CD14-positive monocyte (primary cell): Measurements from ENCODE around the gene PHYKPL. TPM values are rescaled to one million over a fixed set of nuclear protein-coding genes. Genes with fewer than 3 reads are reported as not detected.

Experiments
- DNase-seq, 3 donors: peaks; one replicate each; pipeline ENCODE4 v3.0.0-alpha.2; 2011 to 2022
- H2AFZ ChIP-seq: 2 replicates; pipeline ENCODE4 v1.6.0; 2012; ENCODE audit warnings: mild to moderate bottlenecking, low read depth, low read length, inconsistent platforms; ENCODE audit not compliant: insufficient read depth, poor library complexity, severe bottlenecking
- H3K27ac ChIP-seq, 2 donors: 1 replicate in 1 of 2; 2 replicates in 1 of 2; pipeline ENCODE4 v1.5.1; 2012 to 2013; ENCODE audit warnings: low read length in 2 of 2, control low read depth in 1 of 2, inconsistent platforms in 1 of 2, low read depth in 1 of 2, mild to moderate bottlenecking in 1 of 2
- H3K27me3 ChIP-seq, 2 donors: one replicate each; pipeline versions ENCODE4 v1.6.0 to v1.6.1; 2011 to 2013; ENCODE audit warnings: low read length in 2 of 2; ENCODE audit not compliant: control insufficient read depth in 2 of 2, insufficient read depth in 2 of 2
- H3K36me3 ChIP-seq, 2 donors: replicated peaks in 1 of 2; 1 replicate in 1 of 2; 2 replicates in 1 of 2; pipeline versions ENCODE4 v1.5.1 to v1.6.1; 2012 to 2013; ENCODE audit warnings: low read length in 2 of 2, control low read depth in 1 of 2, inconsistent platforms in 1 of 2, mild to moderate bottlenecking in 1 of 2; ENCODE audit not compliant: insufficient read depth in 2 of 2, control insufficient read depth in 1 of 2
- H3K4me1 ChIP-seq, 2 donors: 1 replicate in 1 of 2; 2 replicates in 1 of 2; pipeline versions ENCODE4 v1.5.1 to v1.6.1; 2012 to 2013; ENCODE audit warnings: low read length in 2 of 2, control low read depth in 1 of 2, inconsistent platforms in 1 of 2, mild to moderate bottlenecking in 1 of 2, moderate library complexity in 1 of 2; ENCODE audit not compliant: insufficient read depth in 2 of 2, control insufficient read depth in 1 of 2
- H3K4me2 ChIP-seq: replicated peaks from 2 replicates; pipeline ENCODE3; 2012; ENCODE audit warnings: low read length, moderate library complexity, mild to moderate bottlenecking; ENCODE audit not compliant: poor library complexity, severe bottlenecking; ENCODE audit errors: extremely low read depth
- H3K4me3 ChIP-seq, 3 experiments: fragments of 200-600 bp in 1 of 3; sonication (generic) in 1 of 3; replicated peaks in 1 of 3; 1 replicate in 2 of 3; 2 replicates in 1 of 3; pipeline ENCODE4 v1.5.1; 2011 to 2013; ENCODE audit warnings: low read length in 3 of 3, mild to moderate bottlenecking in 3 of 3, control low read depth in 2 of 3, low read depth in 2 of 3, inconsistent platforms in 1 of 3, moderate library complexity in 1 of 3
- H3K79me2 ChIP-seq: 2 replicates; pipeline ENCODE4 v1.6.0; 2012; ENCODE audit warnings: mild to moderate bottlenecking, control low read depth, inconsistent platforms, low read length, moderate library complexity; ENCODE audit not compliant: insufficient read depth
- H3K9ac ChIP-seq: 2 replicates; pipeline ENCODE4 v1.6.0; 2017; ENCODE audit warnings: low read length, mild to moderate bottlenecking; ENCODE audit not compliant: insufficient read depth, poor library complexity, severe bottlenecking
- H3K9me3 ChIP-seq, 2 donors: replicated peaks in 1 of 2; 1 replicate in 1 of 2; 2 replicates in 1 of 2; pipeline versions ENCODE4 v1.5.1 to v1.6.1; 2012 to 2013; ENCODE audit warnings: low read length in 2 of 2, control low read depth in 1 of 2; ENCODE audit not compliant: control insufficient read depth in 1 of 2, insufficient read depth in 1 of 2
- H4K20me1 ChIP-seq: 2 replicates; pipeline ENCODE4 v1.6.0; 2012; ENCODE audit warnings: mild to moderate bottlenecking, low read length, control low read depth, moderate library complexity; ENCODE audit not compliant: insufficient read depth
- H3K27ac Mint-ChIP-seq, 7 donors: one replicate each; pipeline ENCODE4 v1.8.0; 2020; ENCODE audit warnings: mild to moderate bottlenecking in 7 of 7, mixed read lengths in 7 of 7, moderate library complexity in 6 of 7, inconsistent platforms in 2 of 7
- H3K27me3 Mint-ChIP-seq, 3 donors: one replicate each; pipeline ENCODE4 v1.8.0; 2021 to 2022; ENCODE audit warnings: low read depth in 3 of 3, mild to moderate bottlenecking in 3 of 3, mixed read lengths in 3 of 3, moderate library complexity in 3 of 3, inconsistent platforms in 1 of 3
- H3K36me3 Mint-ChIP-seq, 2 donors: one replicate each; pipeline ENCODE4 v1.8.0; 2020; ENCODE audit warnings: mixed read lengths in 2 of 2, inconsistent platforms in 1 of 2, mild to moderate bottlenecking in 1 of 2
- H3K4me1 Mint-ChIP-seq: one replicate; pipeline ENCODE4 v1.8.0; 2020; ENCODE audit warnings: mild to moderate bottlenecking, mixed read lengths
- H3K4me3 Mint-ChIP-seq, 2 donors: one replicate each; pipeline ENCODE4 v1.8.0; 2020; ENCODE audit warnings: mild to moderate bottlenecking in 2 of 2, mixed read lengths in 2 of 2, moderate library complexity in 1 of 2
- H3K9me3 Mint-ChIP-seq, 7 donors: one replicate each; pipeline ENCODE4 v1.8.0; 2020 to 2022; ENCODE audit warnings: mixed read lengths in 7 of 7, mild to moderate bottlenecking in 6 of 7, moderate library complexity in 6 of 7, inconsistent platforms in 2 of 7
- WGBS: methylation state at CpG from one replicate; pipeline ENCODE4 v1.1.5; 2013; ENCODE audit warnings: missing lambda C conversion rate; ENCODE audit not compliant: insufficient coverage; 5-methylcytosine and 5-hydroxymethylcytosine counted together
- intact Hi-C, 2 donors: fragments of 100-400 bp; cut with micrococcal nuclease; formaldehyde crosslinking; loops; one replicate each; pipeline versions ENCODE4 v1.15.0 to v1.15.1; 2023
- polyA plus RNA-seq, 3 donors: library from polyadenylated mRNA; depleted of rRNA in 1 of 3; unstranded in 2 of 3; stranded (reverse) in 1 of 3; fragments of 300-500 nt in 2 of 3; fragments of >200 nt in 1 of 3; fragmentation: Illumina TruSeq in 2 of 3; gene quantifications; 1 replicate in 2 of 3; 2 replicates in 1 of 3; pipeline ENCODE4 v1.2.3, GENCODE V29; 2012 to 2021
- TF ChIP-seq, protein P1 (sequence below): fragments of 200-600 bp; IDR thresholded peaks from one replicate; pipeline ENCODE4 v1.8.0; 2022; ENCODE audit warnings: antibody characterized with exemption, mild to moderate bottlenecking

PHYKPL gene
- polyA plus RNA-seq, 3 donors = 39.2 to 199 (median 43.0) TPM

GRCh38 chr5:178165581-178165980 lies 67.0 kb downstream of the PHYKPL start:
- DNase-seq = no peak
- peak overlapping the region in 1 of 2 donors; percentile 60 for H3K4me3 Mint-ChIP-seq
- no peak overlapping the region for H3K4me3 ChIP-seq
- WGBS = 75% methylated on average over 36 of the region's 38 CpGs
- H3K27me3 ChIP-seq = peaks cover 0 to 6% of the 10 kb centered on the region in 2 donors
- no peak overlapping the region for H2AFZ ChIP-seq
- H4K20me1 ChIP-seq = no peaks in the 10 kb centered on the region
- H3K27ac ChIP-seq = no peak overlapping the region
- H3K36me3 Mint-ChIP-seq = no peaks in the 10 kb centered on the region
- H3K27me3 Mint-ChIP-seq = peaks cover 8 to 28% (median 20%) of the 10 kb centered on the region in 3 donors
- no peak overlapping the region for H3K27ac Mint-ChIP-seq
- H3K36me3 ChIP-seq = no peaks in the 10 kb centered on the region
- peaks cover 0 to 3% (median 0%) of the 10 kb centered on the region in 7 donors for H3K9me3 Mint-ChIP-seq
- H3K4me1 Mint-ChIP-seq = peaks cover 10% of the 10 kb centered on the region
- intact Hi-C loops = loop anchor here in 1 of 2 donors (2.0 kb wide), 1 partner anchor 89 kb away; no protein-coding TSS in a partner anchor
- H3K4me1 ChIP-seq = peaks cover 8 to 9% of the 10 kb centered on the region in 2 donors
- TF ChIP-seq, protein P1, sequence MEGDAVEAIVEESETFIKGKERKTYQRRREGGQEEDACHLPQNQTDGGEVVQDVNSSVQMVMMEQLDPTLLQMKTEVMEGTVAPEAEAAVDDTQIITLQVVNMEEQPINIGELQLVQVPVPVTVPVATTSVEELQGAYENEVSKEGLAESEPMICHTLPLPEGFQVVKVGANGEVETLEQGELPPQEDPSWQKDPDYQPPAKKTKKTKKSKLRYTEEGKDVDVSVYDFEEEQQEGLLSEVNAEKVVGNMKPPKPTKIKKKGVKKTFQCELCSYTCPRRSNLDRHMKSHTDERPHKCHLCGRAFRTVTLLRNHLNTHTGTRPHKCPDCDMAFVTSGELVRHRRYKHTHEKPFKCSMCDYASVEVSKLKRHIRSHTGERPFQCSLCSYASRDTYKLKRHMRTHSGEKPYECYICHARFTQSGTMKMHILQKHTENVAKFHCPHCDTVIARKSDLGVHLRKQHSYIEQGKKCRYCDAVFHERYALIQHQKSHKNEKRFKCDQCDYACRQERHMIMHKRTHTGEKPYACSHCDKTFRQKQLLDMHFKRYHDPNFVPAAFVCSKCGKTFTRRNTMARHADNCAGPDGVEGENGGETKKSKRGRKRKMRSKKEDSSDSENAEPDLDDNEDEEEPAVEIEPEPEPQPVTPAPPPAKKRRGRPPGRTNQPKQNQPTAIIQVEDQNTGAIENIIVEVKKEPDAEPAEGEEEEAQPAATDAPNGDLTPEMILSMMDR = no peak
- no peaks in the 10 kb centered on the region for H3K79me2 ChIP-seq
- H3K9me3 ChIP-seq = no peaks in the 10 kb centered on the region
- no peak overlapping the region for H3K9ac ChIP-seq
- H3K4me2 ChIP-seq = no peak overlapping the region

GRCh38 chr5:178163772-178164735 lies 68.5 kb downstream of the PHYKPL start:
- TF ChIP-seq, protein P1 = peak; percentile 88
- H4K20me1 ChIP-seq = no peaks in the 10 kb centered on the region
- intact Hi-C loops = loop anchor here (1.0 to 2.0 kb wide), 2 partner anchors 87 to 88 kb away; no protein-coding TSS in a partner anchor
- peak; percentile 74 to 75 (median 74) for DNase-seq
- H3K9me3 ChIP-seq = no peaks in the 10 kb centered on the region
- peaks cover 8 to 9% of the 10 kb centered on the region in 2 donors for H3K4me1 ChIP-seq
- Mint-ChIP-seq H3K36me3 (no peaks in the 10 kb centered on the region), H3K4me3 (peak overlapping the region in 1 of 2 donors; percentile 76), H3K9me3 (peaks cover 0 to 3% (median 0%) of the 10 kb centered on the region in 7 donors), H3K27me3 (peaks cover 11 to 28% (median 20%) of the 10 kb centered on the region in 3 donors), H3K27ac (peak overlapping the region in 1 of 7 donors; percentile 63), H3K4me1 (peaks cover 10% of the 10 kb centered on the region)
- peak overlapping the region; percentile 66 for H2AFZ ChIP-seq
- H3K36me3 ChIP-seq = no peaks in the 10 kb centered on the region
- H3K27ac ChIP-seq = no peak overlapping the region
- H3K79me2 ChIP-seq = no peaks in the 10 kb centered on the region
- peak overlapping the region; percentile 15 for H3K9ac ChIP-seq
- H3K27me3 ChIP-seq = peaks cover 0 to 6% of the 10 kb centered on the region in 2 donors
- H3K4me2 ChIP-seq = peak overlapping the region; percentile 69
- H3K4me3 ChIP-seq = peak overlapping the region in 1 of 3 experiments; percentile 53
- WGBS = under 1% methylated on average over 25 of the region's 33 CpGs
